HL-60 (cell line): ENCODE measurements around the gene COBLL1.

Source experiments
- POLR2AphosphoS5 ChIP-seq: IDR thresholded peaks from 2 replicates; pipeline ENCODE4 v1.6.1; 2012; ENCODE audit warnings: low read depth
- TF ChIP-seq, protein P1 (sequence below): IDR thresholded peaks from 2 replicates; pipeline ENCODE4 v1.6.1; 2012; ENCODE audit warnings: low read depth; ENCODE audit not compliant: insufficient replicate concordance
- TF ChIP-seq, protein P2 (sequence below): IDR thresholded peaks from one replicate; pipeline ENCODE4 v1.5.1; 2011; ENCODE audit warnings: low read length, control low read depth, inconsistent platforms; ENCODE audit not compliant: insufficient read depth

DNA sequence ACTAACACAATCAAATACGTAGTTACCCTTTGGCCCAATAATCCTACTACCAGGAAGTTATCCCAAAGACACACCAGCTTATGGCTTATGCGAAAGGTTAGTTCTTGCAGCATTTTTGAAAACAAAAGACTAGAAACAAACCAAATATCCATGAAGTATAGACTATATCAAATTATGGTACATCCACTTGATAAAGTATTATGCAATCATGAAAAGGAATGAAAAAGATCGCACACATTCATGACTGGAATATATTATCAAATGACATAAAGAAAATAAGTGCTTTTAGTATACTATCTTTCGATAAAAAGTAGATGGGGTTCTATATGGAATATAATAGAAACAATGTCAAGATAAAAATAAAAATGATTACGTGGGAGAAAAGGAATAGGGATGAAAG, 78.2 kb downstream of the COBLL1 start:
- TF ChIP-seq, protein P1, sequence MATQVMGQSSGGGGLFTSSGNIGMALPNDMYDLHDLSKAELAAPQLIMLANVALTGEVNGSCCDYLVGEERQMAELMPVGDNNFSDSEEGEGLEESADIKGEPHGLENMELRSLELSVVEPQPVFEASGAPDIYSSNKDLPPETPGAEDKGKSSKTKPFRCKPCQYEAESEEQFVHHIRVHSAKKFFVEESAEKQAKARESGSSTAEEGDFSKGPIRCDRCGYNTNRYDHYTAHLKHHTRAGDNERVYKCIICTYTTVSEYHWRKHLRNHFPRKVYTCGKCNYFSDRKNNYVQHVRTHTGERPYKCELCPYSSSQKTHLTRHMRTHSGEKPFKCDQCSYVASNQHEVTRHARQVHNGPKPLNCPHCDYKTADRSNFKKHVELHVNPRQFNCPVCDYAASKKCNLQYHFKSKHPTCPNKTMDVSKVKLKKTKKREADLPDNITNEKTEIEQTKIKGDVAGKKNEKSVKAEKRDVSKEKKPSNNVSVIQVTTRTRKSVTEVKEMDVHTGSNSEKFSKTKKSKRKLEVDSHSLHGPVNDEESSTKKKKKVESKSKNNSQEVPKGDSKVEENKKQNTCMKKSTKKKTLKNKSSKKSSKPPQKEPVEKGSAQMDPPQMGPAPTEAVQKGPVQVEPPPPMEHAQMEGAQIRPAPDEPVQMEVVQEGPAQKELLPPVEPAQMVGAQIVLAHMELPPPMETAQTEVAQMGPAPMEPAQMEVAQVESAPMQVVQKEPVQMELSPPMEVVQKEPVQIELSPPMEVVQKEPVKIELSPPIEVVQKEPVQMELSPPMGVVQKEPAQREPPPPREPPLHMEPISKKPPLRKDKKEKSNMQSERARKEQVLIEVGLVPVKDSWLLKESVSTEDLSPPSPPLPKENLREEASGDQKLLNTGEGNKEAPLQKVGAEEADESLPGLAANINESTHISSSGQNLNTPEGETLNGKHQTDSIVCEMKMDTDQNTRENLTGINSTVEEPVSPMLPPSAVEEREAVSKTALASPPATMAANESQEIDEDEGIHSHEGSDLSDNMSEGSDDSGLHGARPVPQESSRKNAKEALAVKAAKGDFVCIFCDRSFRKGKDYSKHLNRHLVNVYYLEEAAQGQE, result no peak
- TF ChIP-seq POLR2AphosphoS5, result no peak
- TF ChIP-seq, protein P2, sequence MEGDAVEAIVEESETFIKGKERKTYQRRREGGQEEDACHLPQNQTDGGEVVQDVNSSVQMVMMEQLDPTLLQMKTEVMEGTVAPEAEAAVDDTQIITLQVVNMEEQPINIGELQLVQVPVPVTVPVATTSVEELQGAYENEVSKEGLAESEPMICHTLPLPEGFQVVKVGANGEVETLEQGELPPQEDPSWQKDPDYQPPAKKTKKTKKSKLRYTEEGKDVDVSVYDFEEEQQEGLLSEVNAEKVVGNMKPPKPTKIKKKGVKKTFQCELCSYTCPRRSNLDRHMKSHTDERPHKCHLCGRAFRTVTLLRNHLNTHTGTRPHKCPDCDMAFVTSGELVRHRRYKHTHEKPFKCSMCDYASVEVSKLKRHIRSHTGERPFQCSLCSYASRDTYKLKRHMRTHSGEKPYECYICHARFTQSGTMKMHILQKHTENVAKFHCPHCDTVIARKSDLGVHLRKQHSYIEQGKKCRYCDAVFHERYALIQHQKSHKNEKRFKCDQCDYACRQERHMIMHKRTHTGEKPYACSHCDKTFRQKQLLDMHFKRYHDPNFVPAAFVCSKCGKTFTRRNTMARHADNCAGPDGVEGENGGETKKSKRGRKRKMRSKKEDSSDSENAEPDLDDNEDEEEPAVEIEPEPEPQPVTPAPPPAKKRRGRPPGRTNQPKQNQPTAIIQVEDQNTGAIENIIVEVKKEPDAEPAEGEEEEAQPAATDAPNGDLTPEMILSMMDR, result no peak
